Measurements from ENCODE around the gene UCKL1.
"Not testable (repeated sequence)": the region's sequence is repeated elsewhere in the genome, so short reads cannot be mapped to it uniquely, and the experiment has no call there.

UCKL1 gene

DNA sequence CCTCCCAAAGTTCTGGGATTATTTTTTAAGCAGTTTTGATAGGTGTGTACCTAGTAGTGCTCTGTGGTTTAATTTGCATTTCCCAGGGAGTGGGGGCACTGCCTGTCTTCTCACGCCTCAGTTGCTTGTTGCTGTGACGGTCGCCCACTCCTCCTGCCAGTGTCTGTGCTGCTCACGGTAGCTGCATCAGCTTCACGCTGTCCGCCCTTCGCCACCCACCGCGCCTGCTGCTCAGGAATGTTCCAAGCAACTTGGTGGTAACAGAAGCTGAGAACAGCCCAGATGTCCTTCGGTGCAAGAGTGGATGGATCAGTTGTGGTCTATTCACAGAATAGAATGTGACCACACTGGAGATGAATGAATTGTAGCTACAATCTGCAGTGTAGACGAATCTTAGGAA is 38.4 kb downstream of the UCKL1 start:
- no peak for DNase-seq

DNA sequence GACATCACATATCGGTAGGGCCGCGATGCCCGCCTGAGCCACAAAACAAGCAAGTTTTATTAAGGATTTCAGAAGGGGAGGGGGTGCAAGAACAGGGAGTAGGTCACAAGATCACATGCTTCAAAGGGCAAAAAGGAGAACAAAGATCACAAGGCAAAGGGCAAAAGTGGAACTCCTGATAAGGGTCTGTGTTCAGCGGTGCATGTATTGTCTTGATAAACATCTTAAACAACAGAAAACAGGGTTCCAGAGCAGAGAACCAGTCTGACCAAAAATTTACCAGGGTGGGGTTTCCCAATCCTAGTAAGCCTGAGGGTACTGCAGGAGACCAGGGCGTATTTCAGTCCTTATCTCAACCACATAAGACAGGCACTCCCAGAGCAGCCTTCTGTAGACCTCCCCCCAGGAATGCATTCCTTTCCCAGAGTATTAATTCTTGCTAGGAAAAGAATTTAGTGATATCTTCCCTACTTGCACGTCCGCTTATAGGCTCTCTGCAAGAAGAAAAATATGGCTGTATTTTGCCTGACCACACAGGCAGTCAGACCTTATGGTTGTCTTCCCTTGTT is 39.8 kb downstream of the UCKL1 start:
- DNase-seq = not testable (repeated sequence)

DNA sequence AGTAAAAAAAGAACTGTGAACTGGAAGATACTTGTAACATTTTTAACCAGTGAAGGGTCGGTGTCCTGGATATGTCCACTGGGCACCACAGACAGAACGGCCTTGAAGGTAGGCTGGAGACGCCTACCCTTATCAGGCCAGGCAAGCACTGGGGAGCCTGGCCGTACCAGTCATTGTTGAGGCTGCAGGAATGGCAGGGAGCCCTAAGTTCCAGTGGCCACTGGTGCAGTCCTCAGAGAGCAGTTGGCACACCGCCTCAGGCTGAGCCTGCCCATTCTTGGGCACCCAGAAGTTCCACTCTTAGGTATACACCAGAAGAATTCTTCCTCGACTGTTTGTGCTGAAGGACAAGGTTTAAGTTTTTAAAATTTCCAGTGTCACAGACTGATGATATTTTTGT is 40.7 kb downstream of the UCKL1 start:
- DNase-seq = no peak

DNA sequence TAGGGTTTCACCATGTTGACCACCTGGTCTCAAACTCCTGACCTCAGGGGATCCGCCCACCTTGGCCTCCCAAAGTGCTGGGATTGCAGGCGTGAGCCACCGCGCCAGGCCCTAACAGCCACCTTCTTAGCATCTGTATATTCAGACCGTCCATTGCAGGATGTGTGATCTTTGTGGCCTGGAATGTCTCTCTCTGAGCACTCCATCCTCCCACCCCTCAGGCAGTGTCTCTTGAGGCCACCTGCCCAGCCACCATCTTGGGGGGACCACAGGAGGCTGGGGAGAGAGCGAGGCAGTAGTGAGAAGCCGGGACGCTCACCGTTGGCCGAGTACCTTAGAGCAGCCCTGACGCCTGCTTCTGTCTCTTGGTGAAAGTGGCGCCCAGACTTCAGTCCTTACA is 42.4 kb downstream of the UCKL1 start:
- no peak for DNase-seq

DNA sequence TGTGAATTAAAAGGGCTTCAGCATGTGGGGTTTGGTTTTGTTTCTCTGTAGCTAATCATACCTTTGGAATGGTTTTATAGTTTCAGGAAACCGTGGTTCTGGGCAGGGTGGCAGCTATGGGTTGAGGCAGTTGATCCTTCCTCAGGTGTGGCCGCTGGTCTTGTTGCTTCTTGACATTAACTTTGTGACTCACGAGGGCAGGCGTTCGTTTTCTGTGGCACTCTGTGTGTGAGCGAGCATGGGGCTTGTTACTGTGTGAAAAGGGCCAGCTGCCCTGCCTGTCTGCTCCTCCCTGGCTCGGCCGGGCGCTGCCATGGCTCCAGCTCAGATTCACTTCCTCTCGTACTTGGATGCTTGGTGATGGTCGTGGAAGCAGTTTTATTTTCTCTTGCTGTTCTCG is 45.0 kb downstream of the UCKL1 start:
- DNase-seq = no peak

DNA sequence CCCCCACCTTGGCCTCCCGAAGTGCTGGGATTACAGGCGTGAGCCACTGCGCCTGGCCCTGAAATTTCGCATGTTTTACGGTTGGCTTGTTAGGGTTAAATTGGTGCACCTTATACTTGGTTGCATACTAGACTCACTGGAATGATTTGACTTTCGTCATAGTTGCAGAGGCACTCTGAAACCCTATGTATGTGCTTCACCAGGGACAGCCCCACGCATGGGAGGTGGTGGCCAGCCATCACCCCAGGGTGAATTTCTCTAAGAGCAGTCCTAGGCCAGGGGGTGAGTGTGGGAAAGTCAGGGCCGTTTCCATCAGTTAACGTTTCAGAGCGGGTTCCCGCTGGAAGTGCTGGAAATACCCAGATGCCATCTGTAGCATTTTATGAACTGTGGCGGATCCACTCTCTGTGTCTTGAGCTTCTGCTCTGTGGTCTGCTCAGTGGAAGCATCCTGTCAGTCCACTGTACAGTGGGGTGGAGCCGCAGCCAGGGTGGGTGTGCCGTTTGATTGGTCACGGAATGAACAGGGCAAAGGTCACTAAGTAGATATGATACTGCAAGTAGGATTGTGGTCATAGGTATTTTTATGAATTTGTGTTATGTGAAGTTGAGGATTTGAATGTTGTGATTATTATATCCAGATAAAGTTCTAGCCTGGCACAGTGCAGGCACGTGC is 48.1 kb downstream of the UCKL1 start:
- no peak for DNase-seq

DNA sequence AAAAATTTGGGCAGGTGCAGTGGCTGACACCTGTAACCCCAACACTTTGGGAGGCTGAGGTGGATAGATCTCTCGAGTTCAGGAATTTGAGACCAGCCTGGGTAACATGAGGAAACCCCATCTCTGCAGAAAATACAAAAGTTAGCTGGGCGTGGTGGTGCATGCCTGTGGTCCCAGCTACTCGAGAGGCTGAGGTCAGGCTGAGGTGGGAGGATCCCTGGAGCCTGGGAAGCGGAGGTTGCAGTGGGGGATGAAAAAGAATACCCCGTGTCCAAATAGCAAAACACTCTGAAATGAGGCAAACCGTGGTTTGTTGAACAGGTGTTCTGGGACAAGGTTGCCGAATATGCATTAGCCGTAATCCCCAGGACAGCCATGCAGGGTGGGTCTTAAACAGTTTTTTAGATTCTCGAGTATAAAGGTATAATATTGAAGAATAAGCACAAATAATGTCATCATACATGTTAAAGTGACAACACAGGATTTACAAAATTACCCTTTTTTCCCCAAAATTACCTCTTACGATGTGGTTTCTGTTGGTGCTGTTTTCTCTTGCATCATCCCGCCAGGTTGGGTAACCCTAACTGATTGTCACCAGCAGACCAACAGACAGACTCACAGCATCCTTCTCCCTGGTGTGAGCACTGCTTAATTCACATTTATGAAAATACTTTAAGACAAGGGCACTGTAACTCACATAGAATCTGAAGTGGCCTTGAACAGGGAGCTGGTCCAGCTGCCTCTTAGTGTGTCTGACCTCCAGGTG is 52.2 kb downstream of the UCKL1 start:
- DNase-seq = no peak

DNA sequence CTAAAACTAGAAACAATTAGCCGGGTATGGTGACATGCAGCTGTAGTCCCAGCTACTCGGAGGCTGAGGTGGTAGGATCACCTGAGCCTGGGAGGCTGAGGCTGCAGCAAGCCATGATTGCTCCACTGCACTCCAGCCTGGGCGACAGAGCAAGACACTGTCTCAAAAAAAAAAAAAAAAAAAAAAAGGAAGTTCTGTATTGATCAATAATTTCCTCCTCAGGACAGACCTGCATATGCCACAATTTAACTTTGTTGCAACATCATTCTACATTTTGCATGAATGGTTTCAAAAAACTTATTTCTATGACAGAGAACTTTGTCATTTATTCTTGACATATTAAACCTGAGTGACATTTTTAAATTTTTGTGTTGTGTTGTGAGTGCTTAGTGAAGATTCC is 55.8 kb downstream of the UCKL1 start:
- no peak for DNase-seq

DNA sequence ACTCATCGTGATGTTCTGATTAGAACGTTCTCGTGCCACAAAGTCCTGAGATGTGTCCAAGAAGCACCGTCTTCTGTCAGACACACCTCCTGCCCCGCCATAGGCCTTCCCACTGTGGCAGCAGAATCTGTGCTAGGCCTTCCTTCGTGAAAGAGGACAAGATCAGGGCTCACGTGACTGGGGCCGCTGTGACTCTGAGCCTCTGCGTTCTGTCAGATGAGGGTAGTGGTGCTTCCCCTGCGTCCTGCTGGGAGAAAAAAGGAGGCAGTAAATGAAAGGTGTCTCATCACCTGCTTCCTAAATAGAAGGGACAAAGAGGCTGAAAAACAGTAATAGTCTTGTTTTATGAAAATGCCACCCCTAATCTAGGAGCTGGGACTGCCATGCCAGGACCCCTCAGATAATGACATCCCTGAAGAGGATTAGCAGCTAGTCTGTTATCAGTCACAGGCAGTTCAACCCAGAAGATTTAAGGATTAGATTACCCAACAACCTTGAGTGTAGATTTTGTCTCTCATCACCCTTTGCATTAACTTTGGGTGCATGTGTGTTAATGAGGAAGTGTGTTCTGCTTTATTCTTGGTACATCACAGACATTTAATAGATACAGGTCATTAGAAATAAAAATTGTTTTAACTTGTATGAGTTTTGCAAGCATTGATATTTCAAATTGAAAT is 57.2 kb downstream of the UCKL1 start:
- no peak for DNase-seq

DNA sequence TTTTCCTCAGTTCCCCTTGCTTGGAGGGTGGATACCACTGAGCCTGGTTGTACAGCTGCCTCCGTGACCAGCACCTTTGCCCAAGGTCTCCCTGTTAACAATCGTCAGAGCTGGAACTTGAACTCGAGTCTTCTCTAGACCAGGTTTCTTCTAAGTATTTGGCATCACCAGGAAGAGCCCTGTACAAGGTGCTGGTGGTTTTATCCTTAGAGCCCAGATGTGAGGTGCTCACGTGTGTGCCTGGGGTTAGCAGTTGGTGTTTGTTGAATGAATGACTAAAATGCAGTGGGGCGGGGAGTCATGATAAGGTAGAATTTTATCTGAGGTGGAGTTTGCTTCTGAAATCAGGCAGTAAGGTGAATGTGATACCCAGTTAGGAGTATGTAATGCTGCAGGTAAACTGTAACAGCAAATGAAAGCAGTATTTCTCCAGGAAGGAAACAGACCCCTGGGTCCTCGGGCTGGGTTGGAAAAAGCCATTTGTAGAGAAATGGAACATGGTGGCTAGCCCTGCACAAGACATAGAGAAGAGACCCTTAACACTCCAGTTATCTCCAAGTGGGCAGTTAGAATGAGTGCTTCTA is 58.1 kb downstream of the UCKL1 start:
- DNase-seq = no peak

DNA sequence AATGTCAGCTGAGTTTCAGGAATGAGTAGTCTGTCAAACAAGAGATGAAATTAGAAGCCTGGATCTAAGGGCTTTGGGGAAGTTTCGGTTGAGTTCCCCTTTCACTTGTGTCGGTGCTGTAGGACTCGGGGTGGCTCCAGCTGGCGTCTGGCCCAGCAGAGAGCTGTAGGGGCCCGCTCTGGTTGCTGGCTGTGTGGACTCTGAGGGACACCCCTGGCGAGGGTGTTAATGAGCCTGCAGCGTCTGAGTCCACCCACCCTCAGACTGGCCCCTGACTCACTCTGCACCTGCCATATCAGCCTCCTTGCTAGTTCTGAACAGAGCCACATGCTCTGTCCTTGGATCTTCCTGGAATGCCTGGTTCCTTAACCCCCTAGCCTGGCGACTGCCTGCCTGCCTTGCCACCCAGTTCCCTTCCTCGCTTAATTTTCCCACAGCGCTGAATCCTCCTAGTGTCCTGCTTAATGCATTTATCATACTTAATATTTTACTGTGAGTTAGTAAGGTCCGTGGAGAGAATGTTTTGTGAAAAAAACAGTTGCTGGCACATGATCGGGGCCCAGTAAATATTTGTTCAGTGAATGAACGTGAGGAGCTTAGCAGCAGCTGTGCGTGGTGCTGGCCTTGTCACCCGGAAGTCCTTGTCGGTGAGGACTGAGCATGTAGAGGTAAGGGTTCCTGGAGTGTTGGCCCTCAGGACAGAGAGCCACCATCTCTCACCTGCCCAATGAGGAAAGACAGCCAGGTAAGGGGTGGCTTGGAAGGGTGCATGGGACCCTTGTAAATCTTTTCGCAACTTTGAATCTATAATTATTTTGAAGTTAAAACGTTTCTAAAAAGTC is 59.7 kb downstream of the UCKL1 start:
- DNase-seq = peak; percentile 9

DNA sequence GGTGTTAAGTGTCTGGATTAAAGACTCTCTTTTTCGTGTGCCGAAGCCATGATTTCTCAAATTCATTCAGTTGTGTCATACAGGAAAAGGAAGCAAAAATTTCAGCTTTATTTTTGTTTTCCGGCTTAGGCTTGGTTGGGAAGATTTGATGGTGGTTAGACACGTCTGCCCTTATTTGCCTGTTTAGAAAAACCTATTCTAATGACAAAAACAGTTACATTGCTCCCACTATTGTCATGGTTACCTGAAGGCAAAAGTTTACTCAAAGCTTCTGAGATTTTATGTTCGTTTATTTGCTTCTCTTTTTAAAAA is 60.3 kb downstream of the UCKL1 start:
- DNase-seq = no peak

DNA sequence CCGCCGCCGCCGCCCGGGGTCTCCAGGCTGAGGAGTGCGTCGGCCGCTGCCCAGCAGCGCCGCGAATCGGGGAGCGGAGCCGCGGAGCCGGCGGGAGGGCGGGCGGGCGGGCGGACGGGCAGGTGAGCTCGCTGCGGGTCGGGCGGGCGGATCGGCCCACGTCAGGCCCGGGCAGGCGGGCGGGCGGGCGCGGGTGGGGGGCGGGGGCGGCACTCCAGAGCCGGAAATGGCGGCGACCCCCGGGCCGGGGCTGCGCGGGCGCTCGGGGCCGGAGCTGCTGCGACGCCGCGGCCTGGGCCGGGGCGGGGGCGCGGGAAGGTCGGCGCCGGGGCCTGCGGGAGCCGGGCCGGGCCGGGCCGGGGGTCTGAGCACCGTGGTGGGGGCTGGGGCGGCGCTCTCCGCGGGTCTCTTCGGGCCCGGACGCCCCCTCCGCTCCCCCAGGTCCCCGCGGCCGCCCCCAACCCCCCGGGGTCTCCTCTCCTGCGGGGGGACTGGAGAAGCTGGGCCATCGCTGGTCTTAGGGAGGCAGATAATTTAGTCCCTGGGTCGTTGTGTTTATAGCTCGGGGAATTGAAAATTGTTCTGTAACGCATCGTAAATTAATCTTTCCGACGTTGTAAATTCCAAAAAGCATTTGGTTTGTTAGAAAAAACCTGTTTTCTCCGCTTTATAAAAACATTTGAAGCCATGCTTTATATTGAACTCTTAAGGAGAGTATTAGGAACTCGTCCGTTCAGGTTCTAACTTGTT is 60.8 kb downstream of the UCKL1 start:
- DNase-seq = no peak

DNA sequence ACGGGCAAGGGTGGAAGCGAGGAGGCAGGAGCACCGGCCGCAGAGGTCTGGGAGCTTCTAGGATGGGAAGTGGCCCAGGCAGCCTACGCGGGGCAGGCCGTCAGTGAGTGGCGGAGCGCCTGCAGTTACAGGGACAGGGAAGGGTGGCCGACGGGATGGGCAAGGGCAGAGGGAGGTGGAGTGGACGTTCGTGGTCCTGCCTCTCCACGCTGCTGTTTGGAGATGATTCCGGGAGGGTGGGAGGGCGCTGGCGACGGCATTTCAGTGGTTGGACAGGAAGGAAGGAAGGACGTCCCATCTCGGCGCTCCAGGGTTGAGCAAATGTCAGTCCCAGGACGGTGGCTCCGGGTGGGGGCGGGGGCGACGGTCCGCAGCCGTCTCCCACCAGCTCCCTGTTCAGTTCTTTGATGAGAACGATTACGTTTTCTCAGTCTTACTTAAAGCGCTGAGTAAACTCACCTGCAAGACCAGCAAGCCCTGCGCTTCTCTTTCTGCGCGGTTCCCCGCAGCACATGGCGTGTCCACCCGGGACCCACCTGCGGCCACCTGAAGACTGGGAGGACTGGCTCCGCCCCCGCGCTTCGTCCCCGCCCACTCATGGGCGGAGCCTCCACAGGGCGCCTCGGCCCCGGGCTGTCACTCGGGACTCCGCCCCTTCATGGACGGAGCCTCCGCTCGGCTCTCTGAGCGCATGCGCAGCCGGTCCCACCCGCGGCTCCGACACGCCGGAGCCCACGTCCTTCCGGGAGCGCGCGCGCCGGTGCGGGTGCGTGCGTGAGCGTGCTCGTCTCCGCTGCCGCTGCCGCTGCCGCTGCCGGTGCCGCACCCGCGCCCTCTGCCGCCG is 61.6 kb downstream of the UCKL1 start, which contains the start of gene DNAJC5:
Gene DNAJC5 (plus strand): TSS at position 769 of the 844 bp plus-strand sequence. CDS start 33,220 bp downstream, outside the sequence.
- DNase-seq = peak; percentile 48

DNA sequence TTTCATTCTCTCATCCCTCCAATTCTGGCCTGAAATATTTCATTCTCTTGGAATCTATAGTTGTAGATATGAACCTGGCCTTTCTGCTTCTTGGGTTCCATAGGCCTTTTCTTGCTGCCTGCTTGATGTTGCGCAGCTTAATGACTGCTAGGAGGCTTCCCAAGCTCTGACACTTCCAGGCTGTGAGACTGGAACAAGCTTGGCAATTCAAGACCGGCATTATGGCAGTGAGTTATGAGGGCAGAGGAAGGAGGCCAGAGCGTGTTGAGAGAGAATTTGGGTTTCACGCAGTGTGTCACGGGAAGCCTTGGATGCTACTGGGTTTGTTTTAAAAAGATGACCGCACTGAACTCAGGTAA is 62.2 kb downstream of the UCKL1 start:
- DNase-seq = no peak

DNA sequence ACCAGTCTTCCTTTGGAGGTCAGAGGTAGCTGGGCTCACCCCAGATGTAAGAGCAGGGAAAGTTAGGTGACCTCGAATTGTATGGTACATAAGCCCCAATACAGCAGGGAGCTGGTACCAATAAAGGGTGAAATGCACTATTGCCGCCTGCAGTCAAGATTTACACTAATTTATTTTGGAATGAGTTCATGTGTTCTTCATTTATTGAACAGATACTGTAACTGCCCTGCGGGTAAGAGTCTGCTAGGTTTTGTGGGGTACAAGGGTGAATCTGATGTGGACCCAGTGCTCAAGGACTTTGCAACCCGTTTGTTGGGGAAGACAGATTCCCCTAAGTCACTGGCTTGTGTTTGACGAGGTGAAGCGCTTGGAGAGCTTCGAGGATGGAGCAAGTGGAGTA is 63.8 kb downstream of the UCKL1 start:
- no peak for DNase-seq

DNA sequence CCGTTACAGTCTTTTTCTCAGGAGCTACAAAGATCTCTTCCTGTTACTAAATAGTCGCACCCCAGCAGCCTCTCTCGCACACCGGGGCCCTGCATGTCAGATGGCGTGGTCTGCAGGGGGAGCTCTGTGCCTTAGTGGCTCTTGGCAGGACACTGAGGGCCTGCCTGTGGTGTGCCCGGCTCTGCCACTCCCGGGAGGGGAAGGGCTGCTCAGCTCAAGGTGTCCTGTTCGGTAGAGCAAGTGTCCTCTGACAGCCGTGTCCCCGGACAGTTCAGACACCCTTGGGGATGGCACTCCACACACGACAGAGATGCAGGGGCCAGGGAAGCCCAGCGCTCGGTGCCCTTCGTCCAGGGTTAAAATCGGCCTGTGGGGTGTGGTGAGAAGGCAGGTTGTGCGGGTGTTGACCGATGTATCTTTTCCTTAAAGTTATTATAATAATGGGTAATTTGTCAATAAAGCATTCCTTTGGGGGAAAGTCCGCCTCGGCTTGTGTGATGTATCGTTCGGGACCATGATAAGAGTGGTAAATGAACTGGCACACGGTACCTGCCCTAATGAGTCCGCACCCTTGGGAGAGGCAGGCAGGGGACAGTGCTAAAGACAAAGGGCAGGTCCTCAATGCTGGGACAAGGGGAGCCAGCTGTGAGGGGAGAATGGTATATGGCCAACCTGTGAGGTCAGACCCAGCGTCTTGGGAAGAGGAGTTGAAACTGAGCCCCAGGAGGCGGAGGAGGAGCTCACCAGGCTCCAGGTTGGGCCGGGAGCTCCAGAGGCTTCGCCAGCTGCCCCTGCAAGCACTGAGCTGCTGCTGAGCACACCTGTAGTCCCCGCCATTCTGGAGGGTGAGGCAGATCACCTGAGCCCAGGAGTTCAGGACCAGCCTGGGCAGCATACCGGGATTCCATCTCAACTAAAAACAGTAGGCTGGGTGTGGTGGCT is 64.9 kb downstream of the UCKL1 start:
- DNase-seq = no peak

DNA sequence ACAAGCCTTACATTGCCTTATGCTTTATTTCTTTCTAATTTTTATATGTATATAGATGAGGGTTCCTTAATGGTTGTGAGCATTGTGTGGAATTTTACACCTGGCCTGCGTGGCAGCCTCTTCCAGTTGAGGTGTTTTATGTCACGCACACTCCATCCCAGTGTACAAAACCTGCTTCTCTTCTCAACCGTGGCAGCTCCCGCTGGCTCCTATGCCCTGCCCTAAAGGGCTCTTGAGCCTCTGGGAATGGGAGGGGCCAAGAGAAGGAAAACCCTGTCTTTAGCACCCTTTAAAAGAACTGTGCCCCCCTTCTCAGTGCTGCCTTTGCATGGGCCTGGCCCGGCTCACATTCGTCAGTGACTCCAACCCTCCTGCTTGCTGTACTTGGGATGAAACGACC is 65.6 kb downstream of the UCKL1 start:
- DNase-seq = no peak

DNA sequence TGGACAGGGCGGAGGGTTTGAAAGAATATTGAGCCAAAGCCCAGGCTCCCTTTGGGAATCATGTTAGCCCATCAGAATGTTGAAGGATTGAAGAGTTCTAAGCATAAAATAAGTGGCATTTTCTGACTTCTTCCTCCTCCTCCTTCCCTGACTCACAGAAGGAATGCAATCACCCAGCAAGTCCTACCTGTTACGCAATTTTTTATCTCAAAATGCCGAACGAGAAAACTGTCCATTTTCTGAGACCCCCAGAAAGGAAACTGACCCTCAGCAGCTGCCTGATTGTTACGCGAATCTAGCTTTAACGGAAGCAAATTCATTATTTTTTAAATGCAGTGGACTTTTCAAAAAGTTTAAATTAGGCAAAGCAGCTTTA is 66.0 kb downstream of the UCKL1 start:
- DNase-seq = no peak

Data from NCI-H2081 treated with DMSO at 0.1 percent for 48 hours (cell line).